Bronchial epithelial cell (primary cell): ENCODE results near the gene TCF20. TPM values are rescaled to one million over a fixed set of nuclear protein-coding genes. Genes with fewer than 3 reads are reported as not detected.

Experiments
- DNase-seq: peaks from one replicate; pipeline ENCODE4 v3.0.0-alpha.2; 2010; ENCODE audit warnings: low read depth
- FAIRE-seq: peaks from 2 replicates; lab custom pipeline; 2011; peaks lifted over from hg19 to GRCh38; lab: Jason Lieb, UNC
- H3K27me3 ChIP-seq: 2 replicates; pipeline ENCODE4 v1.5.1; 2011; ENCODE audit warnings: low read length; ENCODE audit not compliant: control insufficient read depth, insufficient read depth
- H3K36me3 ChIP-seq: 2 replicates; pipeline ENCODE4 v1.5.1; 2011; ENCODE audit warnings: low read length; ENCODE audit not compliant: control insufficient read depth, insufficient read depth
- H3K4me3 ChIP-seq: 2 replicates; pipeline ENCODE4 v1.5.1; 2011; ENCODE audit warnings: mild to moderate bottlenecking, low read depth, low read length, control low read depth
- total RNA-seq: library from RNA; depleted of rRNA; stranded (reverse); fragments of >200 nt; gene quantifications from 2 replicates; pipeline ENCODE4 v1.2.1, GENCODE V29; 2014
- TF ChIP-seq, protein P1 (sequence below): IDR thresholded peaks from 2 replicates; pipeline ENCODE4 v1.5.1; 2011; ENCODE audit warnings: mild to moderate bottlenecking, moderate library complexity, low read length, control low read depth, inconsistent platforms; ENCODE audit not compliant: insufficient read depth, severe bottlenecking

The TCF20 gene
- total RNA-seq, 1 donor from 2014 or later, result 40.8 TPM

DNA sequence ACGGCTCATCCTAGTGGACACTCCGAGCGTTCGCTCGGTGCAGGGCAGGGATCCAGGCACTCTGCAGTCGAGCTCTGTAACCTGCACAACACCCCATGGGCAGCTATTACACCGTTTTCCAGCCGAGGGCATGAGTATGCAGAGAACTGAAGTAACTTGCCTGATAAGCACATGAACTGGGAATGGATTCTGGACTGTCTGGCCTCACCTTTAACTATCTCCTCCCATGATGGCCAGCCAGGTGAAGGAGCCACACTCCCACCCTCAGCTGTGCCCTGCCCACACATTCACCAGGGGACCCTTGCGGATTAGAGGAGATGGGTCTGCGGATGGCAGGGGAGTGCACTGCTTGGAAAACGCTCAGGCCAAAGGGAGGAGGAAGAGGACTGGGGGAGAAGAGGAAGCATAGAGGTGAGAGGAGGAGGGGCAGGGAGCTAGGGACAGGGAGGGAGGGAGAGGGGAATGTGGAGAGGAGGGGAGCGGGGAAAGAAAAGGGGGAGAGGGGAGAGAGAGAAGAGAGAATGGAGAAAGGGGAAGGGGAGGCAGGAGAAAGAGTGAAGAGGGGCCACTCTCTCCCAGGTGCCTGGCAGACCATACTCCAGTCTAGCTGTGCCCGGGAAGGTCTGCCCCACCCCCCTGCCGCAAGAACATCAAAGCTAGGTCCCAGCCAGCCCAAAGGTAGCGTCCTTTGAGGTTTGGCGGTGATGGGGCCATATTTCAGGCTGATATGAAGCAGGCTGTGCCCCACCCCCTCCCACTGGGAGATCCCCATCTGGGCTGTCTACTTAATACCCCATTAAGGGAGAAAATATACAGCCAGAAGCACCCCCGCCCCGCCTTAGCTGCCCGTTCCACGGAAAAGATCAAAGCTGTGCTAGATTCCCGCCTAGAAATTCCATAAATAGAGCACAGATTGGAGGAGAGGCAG lies 33.2 kb upstream of the TCF20 start:
- DNase-seq (no peak), FAIRE-seq (peak; percentile 55)
- no peaks in the 10 kb centered on the region for H3K36me3 ChIP-seq

DNA sequence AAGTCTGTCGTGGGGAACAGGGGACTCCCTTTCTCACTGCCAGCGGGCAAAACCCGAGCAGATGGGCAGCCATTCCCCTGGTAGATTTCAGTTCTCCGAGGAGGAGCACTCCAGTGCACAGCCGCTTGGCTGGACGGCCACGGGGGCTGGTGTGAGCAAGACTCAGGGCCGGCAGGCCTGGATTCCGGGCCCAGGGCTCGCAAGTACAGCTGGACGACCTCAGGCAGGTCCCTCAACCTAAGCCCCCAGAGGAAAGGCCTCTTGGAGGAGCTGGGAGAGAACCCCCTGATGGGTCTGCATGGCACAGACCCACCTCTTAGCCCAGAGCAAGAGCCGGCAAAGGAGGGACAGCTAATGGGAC lies 31.3 kb upstream of the TCF20 start:
- H3K27me3 ChIP-seq, result no peaks in the 10 kb centered on the region
- TF ChIP-seq, protein P1, sequence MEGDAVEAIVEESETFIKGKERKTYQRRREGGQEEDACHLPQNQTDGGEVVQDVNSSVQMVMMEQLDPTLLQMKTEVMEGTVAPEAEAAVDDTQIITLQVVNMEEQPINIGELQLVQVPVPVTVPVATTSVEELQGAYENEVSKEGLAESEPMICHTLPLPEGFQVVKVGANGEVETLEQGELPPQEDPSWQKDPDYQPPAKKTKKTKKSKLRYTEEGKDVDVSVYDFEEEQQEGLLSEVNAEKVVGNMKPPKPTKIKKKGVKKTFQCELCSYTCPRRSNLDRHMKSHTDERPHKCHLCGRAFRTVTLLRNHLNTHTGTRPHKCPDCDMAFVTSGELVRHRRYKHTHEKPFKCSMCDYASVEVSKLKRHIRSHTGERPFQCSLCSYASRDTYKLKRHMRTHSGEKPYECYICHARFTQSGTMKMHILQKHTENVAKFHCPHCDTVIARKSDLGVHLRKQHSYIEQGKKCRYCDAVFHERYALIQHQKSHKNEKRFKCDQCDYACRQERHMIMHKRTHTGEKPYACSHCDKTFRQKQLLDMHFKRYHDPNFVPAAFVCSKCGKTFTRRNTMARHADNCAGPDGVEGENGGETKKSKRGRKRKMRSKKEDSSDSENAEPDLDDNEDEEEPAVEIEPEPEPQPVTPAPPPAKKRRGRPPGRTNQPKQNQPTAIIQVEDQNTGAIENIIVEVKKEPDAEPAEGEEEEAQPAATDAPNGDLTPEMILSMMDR, result no peak
- FAIRE-seq (no peak), DNase-seq (no peak)
- no peak overlapping the region for H3K4me3 ChIP-seq
- no peaks in the 10 kb centered on the region for H3K36me3 ChIP-seq

More for the DNA sequence above, 33.2 kb upstream of the TCF20 start:
- Histone ChIP-seq H3K27me3 (peaks cover 3% of the 10 kb centered on the region), H3K4me3 (no peak overlapping the region)
- TF ChIP-seq, protein P1, result no peak

DNA sequence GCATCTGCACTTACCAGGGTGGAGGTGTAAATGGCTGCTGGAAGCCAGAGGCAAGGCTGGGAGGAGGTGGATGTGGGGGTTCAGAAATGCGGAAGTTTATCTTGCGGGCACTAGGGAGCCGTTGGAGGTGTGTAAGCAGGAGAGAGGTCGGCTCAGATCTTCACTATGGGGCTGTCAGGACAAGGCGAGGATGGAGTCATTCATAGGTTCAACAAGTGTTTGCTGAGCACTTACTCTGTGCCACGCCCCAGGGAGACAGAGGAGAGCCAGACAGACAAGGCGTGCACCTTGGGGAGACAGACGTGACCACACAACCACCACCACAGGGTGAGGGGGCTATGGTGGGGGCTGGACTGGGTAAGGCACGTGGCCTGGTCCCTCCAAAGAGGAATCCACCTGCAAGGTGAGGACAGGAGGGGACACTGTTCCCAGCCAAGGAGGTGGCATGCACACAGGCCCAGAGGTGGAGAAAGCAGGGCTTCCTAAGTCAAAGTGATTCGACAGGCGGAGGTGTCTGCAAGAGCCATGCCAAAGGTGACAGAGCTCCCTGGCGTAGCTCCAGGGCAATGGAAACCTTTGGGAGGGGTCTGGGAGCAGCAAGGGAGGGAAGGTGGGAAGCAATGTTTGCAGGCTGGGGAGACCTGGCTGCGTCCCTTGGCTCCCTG lies 30.8 kb upstream of the TCF20 start:
- TF ChIP-seq, protein P1, result no peak
- H3K27me3 ChIP-seq, result no peaks in the 10 kb centered on the region
- no peaks in the 10 kb centered on the region for H3K36me3 ChIP-seq
- FAIRE-seq (peak; percentile 18), DNase-seq (no peak)
- H3K4me3 ChIP-seq, result no peak overlapping the region

DNA sequence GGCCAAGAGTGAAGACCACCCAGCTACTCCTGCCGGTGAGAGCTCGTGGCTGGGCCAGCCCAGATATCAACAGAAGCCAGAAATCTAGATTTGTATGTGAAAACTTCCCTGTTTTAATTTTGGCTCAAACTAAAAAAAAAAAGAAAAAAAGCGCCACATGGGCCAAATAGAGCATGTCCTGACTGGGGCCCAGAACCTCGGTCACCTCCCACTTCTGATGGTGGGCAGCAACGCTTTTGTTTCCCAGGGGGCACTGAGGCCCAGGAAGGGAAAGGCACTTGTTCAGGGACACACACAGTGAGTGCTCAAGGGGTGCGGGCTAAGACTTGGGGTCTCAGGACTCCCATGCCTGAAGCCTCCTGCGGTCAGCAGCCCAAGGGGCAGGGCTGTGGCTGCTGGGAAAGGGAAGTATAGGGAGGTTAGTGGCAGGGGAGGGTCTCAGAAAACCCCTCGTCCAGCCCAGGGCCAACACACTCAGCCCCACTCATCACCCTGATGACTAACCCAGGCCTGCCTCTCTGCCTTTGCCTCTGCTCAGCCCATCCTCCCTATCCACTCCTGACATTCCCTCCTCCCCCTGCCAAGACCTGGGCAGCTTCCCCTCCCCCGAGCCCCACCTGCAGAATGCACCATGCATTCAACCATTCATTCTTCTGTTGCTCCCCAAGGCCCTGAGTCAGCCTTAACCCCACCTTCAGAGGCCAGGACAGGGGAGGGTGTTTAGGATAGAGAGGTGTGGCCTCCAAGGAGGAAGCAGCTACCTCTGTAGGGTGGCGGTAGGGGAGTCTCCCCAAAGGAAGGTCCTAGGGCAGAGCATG lies 30.0 kb upstream of the TCF20 start:
- DNase-seq (peak; percentile 95), FAIRE-seq (peak; percentile 18)
- Histone ChIP-seq H3K4me3 (no peak overlapping the region), H3K36me3 (no peaks in the 10 kb centered on the region), H3K27me3 (no peaks in the 10 kb centered on the region)
- TF ChIP-seq, protein P1, result no peak

DNA sequence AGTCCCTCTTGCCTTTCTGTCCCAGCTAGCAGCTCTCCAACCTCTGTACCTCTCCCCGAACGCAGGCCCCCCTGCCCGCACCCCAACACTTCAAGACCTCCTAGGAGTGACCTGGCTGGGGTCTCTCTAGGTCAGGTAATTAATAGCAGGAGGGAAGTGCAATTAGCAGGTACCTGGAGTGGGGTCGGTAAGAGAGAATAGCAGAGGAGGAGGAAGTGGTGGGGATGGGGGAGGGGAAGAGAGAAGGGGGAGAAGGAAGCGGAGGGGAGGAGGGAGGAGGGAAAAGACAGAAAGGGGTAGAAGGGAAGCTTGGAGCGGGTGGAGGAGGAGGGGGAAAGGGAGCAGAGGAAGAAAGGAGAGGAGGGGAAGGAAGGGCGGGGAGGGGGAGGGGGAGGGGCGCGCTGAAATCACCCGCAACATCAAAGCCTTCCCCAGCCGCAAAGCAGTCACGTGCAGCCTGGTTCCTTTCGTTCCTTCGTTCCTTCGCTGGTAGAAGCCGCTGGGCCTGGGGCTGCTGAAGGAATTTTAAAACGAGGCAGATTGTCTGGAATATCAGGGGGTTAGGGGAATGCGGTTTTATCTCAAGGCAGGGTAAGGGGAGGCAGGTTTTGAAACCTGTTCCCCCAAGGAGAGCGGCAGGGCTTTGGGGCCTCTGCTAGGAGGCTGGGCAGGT lies 29.3 kb upstream of the TCF20 start:
- no peak overlapping the region for H3K4me3 ChIP-seq
- no peak for DNase-seq
- TF ChIP-seq, protein P1, result no peak
- FAIRE-seq, result no peak
- H3K27me3 ChIP-seq, result no peaks in the 10 kb centered on the region
- H3K36me3 ChIP-seq, result no peaks in the 10 kb centered on the region
